ENCODE results near the gene GSTA3. TPM values are rescaled to one million over a fixed set of nuclear protein-coding genes. Genes with fewer than 3 reads are reported as not detected.
A peak's percentile ranks its signal among the peaks of the same experiment; 100 is the strongest.

Gene GSTA3
- total and polyA plus RNA-seq, 2 of the 4 experiments (the other 2 are of a cell fraction) = not detected

- WGBS, 2 experiments (ENCODE audit: extremely low coverage in 2 of 2, insufficient read length in 1 of 2) = no CpG with 5 or more reads among the region's 6 CpGs
- Histone ChIP-seq H2BK120ac (ENCODE audit: low read depth, low read length) (no peak overlapping the region), H3K9me1 (ENCODE audit: insufficient read depth, low read length) (no peaks in the 10 kb centered on the region), H2AK9ac (replicated peaks; ENCODE audit: low read depth, low read length, poor library complexity) (no peak overlapping the region), H3K9ac (ENCODE audit: low read depth, low read length) (no peak overlapping the region), H2BK15ac (ENCODE audit: low read depth, low read length) (no peak overlapping the region), H3K36me3 (ENCODE audit: control insufficient read depth, insufficient read depth, low read length) (no peaks in the 10 kb centered on the region), H3K4me1 (ENCODE audit: control insufficient read depth, insufficient read depth, low read length) (no peaks in the 10 kb centered on the region), H4K91ac (ENCODE audit: insufficient read depth, low read depth, low read length) (no peak overlapping the region), H2BK5ac (ENCODE audit: low read depth, low read length, poor library complexity, severe bottlenecking) (no peak overlapping the region), H3K27ac (ENCODE audit: insufficient read depth, low read length) (no peak overlapping the region), H3K23ac (ENCODE audit: low read depth, low read length) (no peak overlapping the region), H3K18ac (ENCODE audit: low read depth, low read length) (no peak overlapping the region), H3K27me3 (ENCODE audit: control insufficient read depth, insufficient read depth, low read length) (no peaks in the 10 kb centered on the region; the same call in 1 of the 2 replicates), H2BK20ac (ENCODE audit: low read depth, low read length) (no peak overlapping the region), H2AK5ac (ENCODE audit: low read depth, low read length) (no peak overlapping the region), H2AFZ (replicated peaks; ENCODE audit: low read length, poor library complexity) (no peak overlapping the region), H4K5ac (ENCODE audit: low read depth, low read length) (no peak overlapping the region), H3K4ac (ENCODE audit: low read depth, low read length) (no peak overlapping the region), H4K20me1 (ENCODE audit: insufficient read depth, low read length) (no peaks in the 10 kb centered on the region), H3K79me1 (ENCODE audit: low read depth in 1 of 2, low read length in 2 of 2) (no peaks in the 10 kb centered on the region), H3K14ac (replicated peaks; ENCODE audit: low read depth, low read length) (no peak overlapping the region), H3K56ac (ENCODE audit: extremely low read depth, insufficient read depth, low read length) (no peak overlapping the region), H3K9me3 (ENCODE audit: control insufficient read depth, insufficient read depth, low read length) (no peaks in the 10 kb centered on the region), H3K4me2 (ENCODE audit: low read depth, low read length) (no peak overlapping the region), H3K4me3 (ENCODE audit: insufficient read depth, low read depth, low read length) (no peak overlapping the region), H4K8ac (ENCODE audit: low read depth in 2 of 2, low read length in 2 of 2) (no peak overlapping the region)
- DNase-seq (no peak), ATAC-seq (ENCODE audit: low read depth) (peak; percentile 72)
- dilution Hi-C loops (cut with HindIII; ENCODE audit: low sequenced_read_pairs, unreplicated experiment) = no loop called here
- BruUV-seq (replicated peaks) = no TSS peak
- ChIA-PET POLR2A (ENCODE audit: unreplicated experiment) (no interaction called here), CTCF (no interaction called here)
- TF ChIP-seq, protein P1, sequence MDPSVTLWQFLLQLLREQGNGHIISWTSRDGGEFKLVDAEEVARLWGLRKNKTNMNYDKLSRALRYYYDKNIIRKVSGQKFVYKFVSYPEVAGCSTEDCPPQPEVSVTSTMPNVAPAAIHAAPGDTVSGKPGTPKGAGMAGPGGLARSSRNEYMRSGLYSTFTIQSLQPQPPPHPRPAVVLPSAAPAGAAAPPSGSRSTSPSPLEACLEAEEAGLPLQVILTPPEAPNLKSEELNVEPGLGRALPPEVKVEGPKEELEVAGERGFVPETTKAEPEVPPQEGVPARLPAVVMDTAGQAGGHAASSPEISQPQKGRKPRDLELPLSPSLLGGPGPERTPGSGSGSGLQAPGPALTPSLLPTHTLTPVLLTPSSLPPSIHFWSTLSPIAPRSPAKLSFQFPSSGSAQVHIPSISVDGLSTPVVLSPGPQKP (IDR thresholded peaks at IDR 0.05; ENCODE audit: borderline replicate concordance, low read depth, low read length) = no peak
- TF ChIP-seq NFE2L2 (IDR thresholded peaks at IDR 0.05; ENCODE audit: low read depth, low read length) = no peak
- no peak for TF ChIP-seq MXI1 (IDR thresholded peaks at IDR 0.05; ENCODE audit: borderline replicate concordance, low read depth, low read length)
- no peak for TF ChIP-seq SMC3 (IDR thresholded peaks at IDR 0.05; ENCODE audit: low read depth, low read length)
- TF ChIP-seq, protein P2, sequence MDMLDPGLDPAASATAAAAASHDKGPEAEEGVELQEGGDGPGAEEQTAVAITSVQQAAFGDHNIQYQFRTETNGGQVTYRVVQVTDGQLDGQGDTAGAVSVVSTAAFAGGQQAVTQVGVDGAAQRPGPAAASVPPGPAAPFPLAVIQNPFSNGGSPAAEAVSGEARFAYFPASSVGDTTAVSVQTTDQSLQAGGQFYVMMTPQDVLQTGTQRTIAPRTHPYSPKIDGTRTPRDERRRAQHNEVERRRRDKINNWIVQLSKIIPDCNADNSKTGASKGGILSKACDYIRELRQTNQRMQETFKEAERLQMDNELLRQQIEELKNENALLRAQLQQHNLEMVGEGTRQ (IDR thresholded peaks at IDR 0.05; ENCODE audit: low read depth, low read length) = no peak
- no peak for TF ChIP-seq FOS (IDR thresholded peaks at IDR 0.05; ENCODE audit: low read depth, low read length)
- peak; percentile 20; the same call in 1 of the 2 replicates for TF ChIP-seq RAD21 (IDR thresholded peaks at IDR 0.05; ENCODE audit: low read length)
- no peak for TF ChIP-seq POLR2A (IDR thresholded peaks at IDR 0.05; ENCODE audit: low read depth, low read length)
- no peak for TF ChIP-seq RCOR1 (IDR thresholded peaks at IDR 0.05; ENCODE audit: insufficient replicate concordance, low read length)
- TF ChIP-seq MAFK (IDR thresholded peaks at IDR 0.05; ENCODE audit: low read depth, low read length) = no peak
- peak; percentile 20; the same call in 1 of the 2 replicates for TF ChIP-seq CTCF (conservative IDR thresholded peaks at IDR 0.05; ENCODE audit: low read depth, low read length)
- TF ChIP-seq CHD1 (IDR thresholded peaks at IDR 0.05; ENCODE audit: low read depth, low read length) = no peak
- no peak for TF ChIP-seq CEBPB (IDR thresholded peaks at IDR 0.05; ENCODE audit: low read depth, low read length)
- intact Hi-C loops (cut with micrococcal nuclease) = no loop called here
- in situ Hi-C loops (cut with MboI; ENCODE audit: low sequenced_read_pairs) = no loop called here
These were observed 4.8 kb downstream of the GSTA3 start for GRCh38 chr6:52904562-52905279.

All from IMR-90 (cell line).